ENCODE results near the gene ESRRA.

DNA sequence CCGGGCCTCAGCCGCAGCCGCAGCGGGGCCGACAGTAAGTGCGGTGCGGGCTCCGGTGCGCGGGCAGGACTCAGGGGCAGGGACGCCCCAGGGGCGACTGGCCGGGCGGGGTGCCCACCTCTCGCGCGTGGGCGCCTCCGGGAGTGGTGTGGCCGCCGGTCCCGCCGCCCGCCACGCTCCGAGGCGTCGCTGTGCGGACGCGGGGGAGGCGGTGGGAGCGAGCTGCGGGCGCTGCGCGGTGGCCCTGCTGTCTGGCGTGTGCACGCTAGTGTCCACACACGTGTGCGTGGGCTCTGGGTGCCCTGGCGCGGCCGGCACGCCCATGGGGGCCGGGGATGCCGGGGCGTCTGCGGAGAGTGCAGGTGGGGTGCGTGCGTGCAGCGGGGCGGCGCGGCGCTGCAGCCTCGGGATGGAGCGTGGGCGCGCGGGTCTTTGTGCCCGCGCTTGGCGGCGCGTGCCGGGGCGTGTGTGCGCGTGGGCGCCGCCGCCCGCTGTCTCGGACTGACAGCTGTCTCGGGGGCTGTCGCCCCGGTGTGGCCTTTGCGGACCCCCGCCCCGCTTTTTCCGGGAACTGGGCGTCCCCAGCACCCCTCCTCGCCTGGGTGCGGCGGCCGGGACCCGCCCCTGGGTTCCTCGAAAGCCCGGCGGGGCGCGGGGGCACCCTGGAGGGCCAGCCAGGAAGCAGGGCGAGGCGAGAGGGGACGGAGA is 13.4 kb upstream of the ESRRA start:
- TF ChIP-seq, protein P1, sequence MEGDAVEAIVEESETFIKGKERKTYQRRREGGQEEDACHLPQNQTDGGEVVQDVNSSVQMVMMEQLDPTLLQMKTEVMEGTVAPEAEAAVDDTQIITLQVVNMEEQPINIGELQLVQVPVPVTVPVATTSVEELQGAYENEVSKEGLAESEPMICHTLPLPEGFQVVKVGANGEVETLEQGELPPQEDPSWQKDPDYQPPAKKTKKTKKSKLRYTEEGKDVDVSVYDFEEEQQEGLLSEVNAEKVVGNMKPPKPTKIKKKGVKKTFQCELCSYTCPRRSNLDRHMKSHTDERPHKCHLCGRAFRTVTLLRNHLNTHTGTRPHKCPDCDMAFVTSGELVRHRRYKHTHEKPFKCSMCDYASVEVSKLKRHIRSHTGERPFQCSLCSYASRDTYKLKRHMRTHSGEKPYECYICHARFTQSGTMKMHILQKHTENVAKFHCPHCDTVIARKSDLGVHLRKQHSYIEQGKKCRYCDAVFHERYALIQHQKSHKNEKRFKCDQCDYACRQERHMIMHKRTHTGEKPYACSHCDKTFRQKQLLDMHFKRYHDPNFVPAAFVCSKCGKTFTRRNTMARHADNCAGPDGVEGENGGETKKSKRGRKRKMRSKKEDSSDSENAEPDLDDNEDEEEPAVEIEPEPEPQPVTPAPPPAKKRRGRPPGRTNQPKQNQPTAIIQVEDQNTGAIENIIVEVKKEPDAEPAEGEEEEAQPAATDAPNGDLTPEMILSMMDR (conservative IDR thresholded peaks at IDR 0.05; ENCODE audit: low read depth, low read length): no peak
- peak; percentile 50; the same call in 1 of the 2 replicates for TF ChIP-seq EZH2phosphoT487 (IDR thresholded peaks at IDR 0.05; ENCODE audit: borderline replicate concordance, low read length)
- no peak for TF ChIP-seq EZH2 (IDR thresholded peaks at IDR 0.05; ENCODE audit: low read length, unreplicated experiment)
